Measurements from ENCODE around the gene ZBTB7C.

Gene ZBTB7C

DNA sequence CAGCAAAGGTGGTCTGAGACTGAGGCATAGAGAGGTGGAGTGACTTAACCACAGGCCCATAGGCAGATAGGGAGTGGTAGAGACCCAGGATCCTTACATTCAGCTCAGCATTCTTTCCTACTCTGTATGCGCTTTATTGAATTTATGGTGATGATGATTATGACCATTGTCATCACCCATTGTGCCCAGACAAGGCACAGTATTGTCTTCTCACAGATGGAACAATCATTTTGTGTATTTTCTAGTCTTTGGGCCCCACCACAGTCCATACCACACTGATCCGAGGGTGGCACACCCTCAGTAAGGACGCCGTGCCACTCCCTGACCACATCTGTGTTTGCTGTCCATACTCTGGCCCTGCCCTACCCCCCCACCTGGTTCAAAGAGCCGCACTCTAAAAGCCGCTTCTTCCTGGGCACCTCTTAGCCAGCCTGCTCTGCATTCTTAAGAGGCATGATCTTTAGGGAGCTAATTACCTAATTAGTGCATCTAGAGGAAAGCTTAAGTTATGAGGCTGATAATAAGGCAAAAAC lies 299.2 kb downstream of the ZBTB7C start:
- no peak for DNase-seq

DNA sequence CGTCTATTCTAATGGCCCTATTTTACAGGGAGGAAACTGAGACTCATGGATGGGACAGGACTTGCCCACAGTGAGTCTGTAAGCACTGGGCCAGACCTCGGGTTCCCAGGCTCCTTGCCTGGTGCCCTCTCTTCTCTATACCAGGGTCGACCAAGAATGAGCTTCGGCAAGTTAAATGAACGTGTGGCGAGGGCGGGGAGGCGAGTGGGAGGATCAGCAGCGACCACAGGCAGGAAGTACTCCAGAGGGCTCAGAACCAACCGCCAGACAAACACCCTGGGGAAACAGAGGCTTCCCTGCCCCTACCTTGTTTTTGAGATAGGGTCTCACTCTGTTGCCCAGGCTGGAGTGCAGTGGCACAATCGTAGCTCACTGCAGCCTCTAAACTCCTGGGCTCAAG lies 301.0 kb downstream of the ZBTB7C start:
- no peak for DNase-seq

DNA sequence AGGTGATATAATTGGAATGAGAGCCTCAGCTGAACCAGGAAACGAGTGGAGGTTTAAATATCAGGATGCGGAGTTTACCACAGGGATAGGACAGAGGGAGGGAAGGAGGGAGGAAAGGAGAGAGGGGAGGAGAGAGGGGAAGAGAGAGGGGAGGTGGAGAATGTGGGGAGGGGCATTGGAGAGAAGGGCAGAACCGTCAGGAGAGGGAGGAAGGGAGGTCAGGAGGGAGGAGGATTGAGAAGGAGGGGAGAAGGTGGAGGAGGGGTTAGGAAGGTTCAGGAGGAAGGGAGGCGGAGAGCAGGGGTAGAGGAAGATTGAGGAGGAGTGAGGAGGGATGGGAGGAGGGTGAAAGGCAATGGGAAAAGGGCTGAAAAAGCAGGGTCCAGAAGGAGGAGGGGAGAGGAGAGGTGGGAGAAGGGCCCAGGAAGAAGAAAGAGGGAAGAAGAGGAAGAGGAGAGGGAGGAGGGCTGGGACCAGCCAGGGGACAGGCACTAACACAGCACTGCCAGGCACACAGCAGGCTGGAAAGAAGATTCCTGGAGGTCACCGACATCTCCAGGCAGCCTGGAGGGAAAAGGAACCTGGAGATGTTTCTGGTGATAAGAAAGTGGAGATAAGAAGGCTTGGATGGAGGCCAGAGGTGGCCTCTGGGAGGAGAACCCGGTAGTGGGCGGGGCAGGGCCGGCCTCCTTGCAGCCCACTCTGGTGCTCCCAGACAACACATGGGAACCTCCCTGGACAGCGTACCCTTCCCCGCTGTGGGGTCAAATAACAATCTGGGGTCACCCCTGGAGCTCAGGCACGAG lies 302.0 kb downstream of the ZBTB7C start:
- DNase-seq, result no peak

DNA sequence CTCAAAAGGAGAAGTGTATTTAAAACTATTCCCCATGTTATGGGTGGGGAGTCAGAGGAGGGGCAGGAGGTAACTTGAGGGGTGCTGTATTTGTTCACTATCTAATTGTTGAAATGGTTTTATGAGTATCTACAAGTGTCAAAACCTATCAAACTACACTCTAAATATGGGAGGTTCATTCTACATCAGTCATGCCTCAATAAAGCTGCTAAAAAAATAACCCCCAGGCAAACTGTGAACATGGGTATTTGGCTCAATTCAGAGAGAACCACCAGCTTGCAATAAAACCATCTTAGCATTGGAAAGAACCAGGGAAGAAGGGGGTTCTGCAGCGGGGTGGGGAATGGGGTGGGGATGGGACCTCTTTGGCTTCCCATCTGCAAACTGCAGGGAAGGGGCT lies 302.7 kb downstream of the ZBTB7C start:
- no peak for DNase-seq

DNA sequence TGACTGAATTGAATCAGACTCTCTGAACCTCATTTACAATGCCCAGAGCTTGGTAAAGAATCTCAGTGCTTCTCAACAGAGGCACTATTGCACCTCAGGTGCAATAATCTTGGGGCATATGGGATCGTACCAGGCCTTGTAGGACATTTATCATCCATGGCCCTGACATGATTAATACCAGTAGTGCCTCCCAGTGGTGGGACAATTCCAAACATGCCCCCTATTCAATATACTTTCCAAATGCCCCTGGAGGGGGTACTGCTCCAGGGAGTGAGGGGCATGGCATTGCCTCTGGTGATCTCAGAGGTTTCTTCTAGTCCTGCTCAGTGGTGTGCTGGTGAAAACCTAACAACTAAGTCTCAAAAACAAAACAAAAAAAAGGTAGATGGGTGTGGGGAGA lies 303.9 kb downstream of the ZBTB7C start:
- DNase-seq, result no peak

DNA sequence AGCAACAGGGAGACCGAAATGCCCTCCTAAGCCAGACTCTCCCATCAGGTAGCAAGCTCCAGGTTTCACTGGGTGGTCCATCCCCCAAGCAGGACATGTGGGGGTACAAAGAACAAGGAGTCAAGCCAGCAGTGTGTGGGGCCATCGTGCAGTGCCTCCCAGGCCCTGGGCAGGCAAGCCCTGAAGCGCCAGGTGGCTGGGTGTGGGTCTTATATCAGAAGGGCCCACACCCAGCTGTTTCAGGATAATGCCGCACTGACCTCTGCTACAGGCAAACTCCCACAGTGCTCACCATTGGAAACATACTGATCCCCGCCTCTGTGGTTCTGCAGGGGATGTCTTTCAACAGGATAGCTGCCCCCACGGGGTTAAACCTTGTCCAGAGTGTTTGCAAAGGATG lies 304.5 kb downstream of the ZBTB7C start:
- DNase-seq, result no peak

DNA sequence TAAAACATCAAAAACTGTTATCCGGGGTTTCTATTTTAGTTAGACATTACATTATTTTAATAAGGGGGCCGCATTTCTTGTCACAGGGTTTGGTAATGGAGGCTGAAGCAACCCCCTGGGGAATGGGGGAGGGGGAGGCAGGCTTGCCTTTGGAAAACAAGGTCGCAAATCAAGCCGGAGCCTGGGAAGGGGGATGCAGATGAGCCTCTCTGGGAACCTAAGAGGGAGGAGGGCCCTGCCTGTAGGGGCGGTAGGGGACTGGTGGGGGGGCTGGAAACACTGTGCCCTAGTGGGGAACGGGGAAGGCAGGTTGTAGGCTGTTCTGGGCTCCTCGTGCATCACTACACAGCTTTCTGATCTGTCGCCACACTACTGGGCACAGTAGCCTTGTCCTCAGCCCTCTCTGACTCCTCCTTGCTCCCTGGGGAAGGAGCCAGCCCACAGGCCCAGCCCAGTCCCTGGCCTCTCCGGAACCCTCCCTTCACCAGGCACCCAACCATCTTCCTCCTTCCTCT lies 308.5 kb downstream of the ZBTB7C start:
- no peak for DNase-seq

DNA sequence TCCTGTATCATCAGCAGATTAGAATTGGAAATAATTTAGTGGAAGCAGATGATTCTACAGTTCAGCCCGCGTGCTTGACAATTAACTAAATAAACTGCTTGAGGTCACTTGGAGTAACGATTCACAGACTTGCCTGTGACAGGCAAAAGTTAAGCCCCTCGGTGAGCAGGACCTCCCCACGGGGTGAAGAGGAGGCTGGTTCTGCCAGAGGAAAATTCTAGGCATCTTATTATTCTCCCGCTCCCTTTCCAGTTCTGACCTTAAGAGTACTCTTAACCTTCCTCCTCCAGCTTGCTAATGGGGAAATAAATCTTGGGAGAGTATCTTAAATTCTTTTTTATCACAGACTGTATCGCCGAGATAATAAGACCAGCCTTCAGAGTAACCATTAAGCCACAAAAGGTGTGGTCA lies 309.0 kb downstream of the ZBTB7C start:
- no peak for DNase-seq

DNA sequence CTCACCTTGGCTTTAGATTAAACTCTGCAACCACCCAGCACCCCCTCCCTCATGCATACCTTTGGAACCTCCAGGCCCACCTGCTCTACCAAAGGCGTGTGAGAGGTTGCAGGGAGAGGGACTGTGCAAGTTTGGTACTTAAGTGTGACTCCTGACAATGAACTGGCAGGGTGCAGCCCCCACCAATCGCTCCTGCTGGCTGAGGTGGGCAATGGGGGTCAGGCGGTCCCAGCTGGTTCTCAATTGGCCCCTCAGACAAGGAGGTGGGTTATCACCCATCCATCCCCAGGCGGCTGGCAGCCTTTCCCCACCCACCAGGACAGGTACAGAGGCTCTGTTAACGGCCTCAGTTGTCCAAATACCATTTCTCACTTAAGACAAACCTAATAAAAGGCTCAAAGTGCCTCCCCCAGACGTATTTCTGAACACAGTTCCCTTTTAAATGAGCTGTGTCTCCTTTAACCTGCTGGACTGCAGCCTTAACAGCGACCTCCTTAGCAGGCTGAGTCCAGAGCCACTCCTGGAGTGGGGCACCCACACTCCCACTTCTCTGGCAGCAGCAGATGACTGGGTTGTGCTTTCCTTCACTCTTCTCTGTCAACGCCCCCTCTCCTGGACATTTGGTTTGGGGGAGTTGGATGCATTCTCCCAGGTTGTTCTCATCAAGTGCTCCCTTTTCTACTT lies 309.6 kb downstream of the ZBTB7C start:
- no peak for DNase-seq

DNA sequence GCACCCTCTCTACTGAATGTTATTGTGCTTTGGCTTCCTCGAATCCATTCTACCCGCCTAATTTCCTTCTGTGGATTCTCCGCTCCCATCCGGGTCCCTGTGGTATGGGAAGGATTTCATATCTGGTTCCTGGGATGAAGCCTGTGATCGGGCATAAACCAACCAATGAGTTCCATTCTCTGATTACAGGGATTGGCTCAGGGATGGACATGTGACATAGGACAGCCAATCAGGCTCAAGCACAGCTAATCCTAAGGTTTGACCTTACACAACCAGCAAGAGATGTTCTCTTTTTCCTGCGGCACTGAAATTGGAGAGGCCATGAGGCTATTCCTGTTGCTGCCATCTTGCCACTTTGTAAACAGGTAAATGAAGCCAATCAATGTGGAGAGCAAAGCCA lies 310.6 kb downstream of the ZBTB7C start:
- no peak for DNase-seq

DNA sequence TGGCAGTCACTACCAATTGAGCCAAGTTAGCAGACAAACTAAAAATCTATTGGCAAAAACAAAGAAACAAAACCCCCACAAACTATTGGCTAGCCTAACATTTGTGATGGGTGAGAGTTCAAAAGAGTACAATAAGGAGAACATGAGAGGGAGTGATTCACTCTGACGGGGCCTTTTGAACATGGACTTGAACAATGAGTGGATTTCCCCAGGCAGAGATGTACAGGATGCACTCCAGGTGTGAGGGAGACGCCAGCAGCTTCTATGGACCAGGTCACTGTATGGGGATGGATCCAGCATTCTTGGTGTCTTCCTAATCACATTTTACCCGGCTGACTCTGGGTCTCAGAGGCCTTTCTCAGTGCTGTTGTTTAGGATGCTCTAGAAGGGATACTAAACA lies 311.2 kb downstream of the ZBTB7C start:
- no peak for DNase-seq

DNA sequence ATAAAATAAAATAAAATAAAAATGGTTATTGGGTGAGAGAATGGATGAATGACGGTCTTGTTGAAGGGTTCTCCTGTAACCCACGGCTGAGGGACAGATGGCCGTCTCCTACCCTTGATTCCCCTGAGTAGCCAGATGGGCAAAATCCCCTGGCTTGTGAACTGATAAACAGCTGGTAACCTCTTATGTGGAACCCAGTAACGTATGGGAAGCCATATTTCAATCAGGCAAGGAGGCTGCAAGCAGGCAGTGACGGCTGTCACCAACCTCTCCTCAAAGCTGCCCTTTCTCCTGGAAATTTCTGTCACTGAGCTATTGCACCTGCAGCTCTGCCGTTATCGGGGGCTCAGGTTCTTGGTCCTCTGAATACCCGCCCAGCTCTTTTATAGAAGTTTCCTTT lies 313.5 kb downstream of the ZBTB7C start:
- no peak for DNase-seq

DNA sequence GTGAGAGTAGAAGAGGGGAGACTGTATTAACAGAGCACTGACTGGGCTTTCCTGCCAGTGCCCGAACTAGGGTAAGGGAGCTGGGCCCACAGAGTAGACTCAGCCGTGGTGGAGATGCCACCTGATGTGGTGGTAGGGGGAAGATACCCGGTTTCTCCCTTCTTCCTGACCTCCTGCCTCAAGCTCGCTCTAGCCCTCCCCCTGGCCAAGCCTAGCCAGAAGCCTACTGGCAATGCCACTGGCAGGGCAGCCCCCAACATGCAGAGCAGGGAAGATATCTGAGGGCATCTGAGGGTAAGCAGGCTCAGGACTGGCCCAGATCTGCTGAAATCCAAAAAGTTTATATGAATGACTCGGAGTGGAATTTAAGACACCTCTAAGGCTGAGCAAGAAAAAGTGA lies 316.1 kb downstream of the ZBTB7C start:
- DNase-seq, result no peak

DNA sequence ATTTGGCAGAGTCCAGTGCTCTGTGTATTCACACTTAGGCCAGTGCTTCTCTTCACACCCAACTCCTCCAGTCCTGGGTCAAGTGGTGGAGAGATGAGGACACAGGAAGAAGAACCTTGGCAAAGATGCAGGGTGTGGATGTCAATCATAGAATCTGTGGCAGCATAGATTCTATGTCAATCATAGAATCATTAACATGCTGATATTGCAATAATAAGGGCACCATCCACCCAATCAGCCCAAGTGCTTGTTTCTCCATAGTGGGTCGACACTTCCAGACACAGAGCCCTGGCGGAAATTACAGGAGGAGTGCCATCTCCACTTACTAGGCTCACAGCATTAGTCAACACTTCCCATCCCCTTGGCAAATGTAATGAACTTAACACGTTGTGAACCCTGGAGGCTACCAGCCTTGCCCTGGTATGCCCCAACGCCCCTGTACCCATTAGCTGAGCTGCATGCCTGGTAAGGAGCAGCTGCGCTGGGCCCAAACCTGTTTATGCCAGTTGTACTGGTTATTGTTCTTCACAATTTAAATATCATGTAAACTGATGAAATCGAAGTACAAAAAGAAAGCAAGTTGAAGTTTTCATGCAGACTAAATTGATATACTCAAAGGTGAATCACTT lies 317.2 kb downstream of the ZBTB7C start:
- no peak for DNase-seq

DNA sequence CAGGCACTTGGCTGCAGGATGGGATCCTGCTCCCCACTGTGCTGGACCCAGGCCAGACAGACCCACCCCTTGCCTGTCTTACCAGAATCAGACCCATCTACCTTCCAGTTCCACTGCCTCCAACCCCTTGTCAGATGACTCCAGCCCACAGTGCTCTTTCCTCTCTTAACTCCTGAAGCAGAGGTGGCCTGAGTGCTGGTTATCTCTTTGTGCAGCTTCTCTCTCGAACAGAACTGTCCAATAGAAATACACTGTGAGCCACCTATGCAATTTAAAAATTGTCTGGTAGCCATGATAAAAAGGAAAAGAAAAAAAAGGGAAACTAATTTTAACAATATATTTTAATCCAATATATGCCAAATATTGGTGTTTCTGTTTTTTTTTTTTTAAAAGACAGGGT lies 318.5 kb downstream of the ZBTB7C start:
- DNase-seq, result no peak

DNA sequence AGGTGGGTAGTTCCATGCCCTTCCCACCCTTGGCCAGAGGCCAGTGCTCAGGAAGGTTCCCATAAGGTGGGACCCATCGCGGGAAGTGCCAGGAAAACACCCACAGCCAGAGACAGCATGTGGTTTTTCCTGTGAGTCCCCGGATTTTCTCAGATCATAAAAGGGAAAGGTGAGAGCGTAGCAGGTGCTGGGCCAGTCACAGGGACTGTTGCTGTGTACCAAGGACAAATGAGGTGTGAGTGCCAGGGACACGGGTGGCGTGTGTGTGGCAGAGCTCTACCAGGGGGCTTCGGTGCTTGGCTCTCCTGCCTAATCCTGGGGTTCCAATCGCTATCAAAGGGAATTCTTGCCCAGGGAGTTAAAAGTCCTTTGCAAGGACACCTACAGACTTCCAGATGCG lies 319.2 kb downstream of the ZBTB7C start:
- no peak for DNase-seq

DNA sequence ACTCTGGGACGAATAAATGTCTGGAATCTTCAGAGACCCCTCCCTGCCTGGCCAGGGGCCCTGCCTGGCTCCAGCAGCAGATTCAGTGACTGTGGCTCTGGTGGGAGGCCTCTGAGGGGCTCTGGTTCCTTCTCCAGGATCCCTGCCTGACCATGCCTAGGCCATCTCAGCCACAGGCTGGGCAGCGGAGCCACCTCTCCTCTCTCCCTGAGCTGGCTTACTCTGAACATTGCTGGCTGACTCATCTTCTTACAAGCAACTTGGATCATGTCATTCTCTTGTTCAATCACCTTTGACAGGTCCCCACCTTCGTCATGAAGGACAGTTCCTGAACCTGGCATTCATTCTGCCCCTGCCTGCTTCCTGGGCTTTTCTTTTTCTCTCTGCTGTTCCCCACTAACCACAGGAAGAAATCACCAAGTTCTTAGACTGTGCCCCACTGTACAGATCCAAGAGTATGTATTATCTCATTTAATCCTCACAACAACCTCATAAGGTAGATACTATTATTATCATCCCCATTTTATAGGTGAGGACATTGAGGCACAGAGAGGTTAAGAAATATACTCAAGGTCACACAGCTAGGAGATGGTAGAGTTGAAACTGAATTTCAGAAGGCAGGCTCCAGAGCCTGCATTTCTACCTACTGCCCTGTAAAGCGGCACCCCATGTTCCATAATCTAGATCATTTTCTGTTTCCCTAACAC lies 323.2 kb downstream of the ZBTB7C start:
- no peak for DNase-seq

DNA sequence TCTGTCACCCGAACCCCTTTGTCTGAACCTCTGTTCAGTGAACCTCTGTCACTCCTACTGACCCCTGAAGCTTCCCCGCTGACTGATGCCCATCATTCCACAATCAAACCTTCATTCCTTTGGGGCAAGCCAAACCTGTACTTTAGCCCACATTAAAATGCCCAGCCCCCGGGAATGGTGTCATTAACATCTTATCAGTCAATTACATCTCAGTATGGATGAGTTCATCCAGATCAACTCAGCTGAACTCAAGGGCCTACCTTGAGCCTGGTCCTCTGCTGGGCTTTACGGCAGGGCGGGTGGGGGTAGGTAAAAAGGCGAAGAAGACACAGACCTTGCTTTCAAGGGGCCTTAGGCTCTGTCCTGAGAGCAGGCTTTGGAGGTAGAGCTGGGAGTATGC lies 324.3 kb downstream of the ZBTB7C start:
- no peak for DNase-seq

DNA sequence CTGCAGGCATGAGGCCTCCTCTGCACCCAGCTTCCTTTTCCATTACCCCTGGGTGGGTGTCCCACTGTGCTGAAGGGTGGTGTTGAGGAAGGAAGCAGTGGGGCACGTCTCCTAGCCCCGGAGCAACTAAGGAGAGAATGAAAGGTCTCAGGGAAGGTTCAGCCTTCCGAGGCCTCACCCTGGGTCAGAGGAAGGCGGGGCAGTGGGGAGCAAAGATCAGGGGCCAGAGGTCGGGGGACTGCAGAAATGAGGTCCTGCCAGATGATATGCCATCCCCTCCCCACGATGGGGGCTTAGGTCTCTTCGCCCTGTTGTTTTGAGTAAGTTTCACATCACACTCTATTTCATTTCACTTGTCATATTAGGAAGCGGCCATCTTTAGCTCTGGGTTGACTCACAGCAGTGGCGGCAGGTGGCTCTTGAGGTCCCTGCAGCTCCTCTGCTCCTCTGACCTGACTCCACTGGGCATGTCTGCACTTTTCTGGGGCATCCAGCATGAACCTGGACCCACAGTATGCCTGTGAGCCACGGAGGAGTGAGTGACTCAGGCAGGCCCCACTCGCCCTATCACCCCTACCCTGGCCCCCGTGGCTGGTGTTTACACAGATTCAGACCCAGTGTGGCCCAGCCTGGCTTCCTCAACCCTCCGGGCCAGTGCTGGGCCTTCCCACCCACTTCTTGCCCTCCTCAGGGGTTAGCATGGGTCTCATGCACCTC lies 325.0 kb downstream of the ZBTB7C start:
- no peak for DNase-seq

DNA sequence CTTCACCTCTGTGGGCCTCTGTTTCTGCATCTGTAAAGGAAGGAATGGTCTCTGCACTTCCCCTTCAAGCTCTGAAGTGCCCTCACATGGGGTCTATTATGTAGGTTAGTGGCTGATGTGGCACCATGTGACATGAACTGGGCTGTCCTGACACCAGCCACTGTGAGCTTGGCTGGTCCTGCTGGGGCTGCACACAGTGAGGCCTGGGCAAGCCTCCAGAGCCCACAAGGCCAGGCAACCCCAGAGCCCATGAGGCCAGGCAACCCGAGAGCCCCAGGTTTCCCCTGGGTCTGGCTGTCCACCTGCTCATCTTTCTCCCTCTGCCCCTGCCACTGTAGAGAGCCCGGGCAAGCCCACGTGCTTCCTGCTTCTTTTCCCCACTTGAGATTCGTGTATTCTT lies 328.6 kb downstream of the ZBTB7C start:
- DNase-seq, result no peak

DNA sequence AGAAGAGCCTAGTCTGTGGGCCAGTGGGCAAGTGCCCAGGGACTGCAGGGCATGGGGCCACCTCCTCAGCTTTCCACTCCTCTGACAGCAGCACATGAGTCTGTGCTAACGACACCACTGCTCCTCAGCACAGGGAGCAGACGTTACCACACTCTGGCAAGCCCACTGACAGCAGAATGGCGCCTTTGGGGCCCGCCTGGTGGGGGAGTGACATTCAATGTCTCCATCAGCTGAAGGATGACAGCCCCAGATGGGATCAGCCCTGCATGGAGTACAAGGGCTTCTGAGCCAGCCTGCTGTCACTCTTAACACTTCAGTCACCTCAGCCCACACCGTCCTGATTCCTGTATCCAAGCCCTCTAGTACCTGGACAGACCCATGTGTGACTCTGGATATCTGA lies 329.3 kb downstream of the ZBTB7C start:
- DNase-seq, result no peak

DNA sequence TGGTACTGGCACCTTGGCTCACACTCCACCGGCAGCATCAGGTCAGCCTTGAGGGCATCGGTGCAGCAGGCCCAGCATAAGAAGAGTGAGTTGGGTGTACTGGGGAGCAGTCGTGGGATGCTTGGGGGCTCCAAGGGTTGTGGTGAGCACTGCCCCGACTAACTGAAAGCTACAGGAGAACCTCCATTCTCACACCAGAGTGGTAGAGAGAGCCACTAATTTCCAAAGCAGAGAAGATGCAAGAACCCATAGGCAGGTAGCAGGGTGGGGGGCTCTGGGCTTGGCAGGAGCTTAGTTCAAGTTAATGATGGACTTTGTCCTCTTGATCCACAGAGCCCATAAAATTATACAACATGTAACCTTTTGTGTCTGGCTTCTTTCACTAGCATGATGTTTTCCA lies 330.7 kb downstream of the ZBTB7C start:
- DNase-seq, result no peak
